Cardiac fibroblast (primary cell): ENCODE measurements around the gene HK2.

Source experiments
- DNase-seq, 2 donors: peaks; one replicate each; pipeline versions ENCODE4 v3.0.0 to v3.0.0-alpha.2; 2010; ENCODE audit warnings: low read depth in 2 of 2
- H3K4me3 ChIP-seq, 2 donors: replicated peaks in 1 of 2; 1 replicate in 1 of 2; 2 replicates in 1 of 2; pipeline ENCODE4 v1.5.1; 2011; ENCODE audit warnings: low read depth in 2 of 2, low read length in 2 of 2, mild to moderate bottlenecking in 2 of 2, moderate library complexity in 1 of 2
- CTCF ChIP-seq: IDR thresholded peaks from one replicate; pipeline ENCODE4 v1.5.1; 2011; ENCODE audit warnings: low read depth, mild to moderate bottlenecking, low read length, inconsistent platforms

The HK2 gene

GRCh38 chr2:74884118-74884762, 50.3 kb downstream of the HK2 start:
- H3K4me3 ChIP-seq = no peak overlapping the region
- TF ChIP-seq CTCF = no peak
- DNase-seq = no peak

GRCh38 chr2:74884866-74885265, 50.9 kb downstream of the HK2 start:
- TF ChIP-seq CTCF = no peak
- H3K4me3 ChIP-seq = no peak overlapping the region
- DNase-seq = no peak

GRCh38 chr2:74886251-74886650, 52.3 kb downstream of the HK2 start:
- H3K4me3 ChIP-seq = no peak overlapping the region
- no peak for DNase-seq
- no peak for TF ChIP-seq CTCF

- no peak for DNase-seq
- no peak overlapping the region for H3K4me3 ChIP-seq
- no peak for TF ChIP-seq CTCF
Observed at GRCh38 chr2:74886811-74887210, 52.9 kb downstream of the HK2 start.

- H3K4me3 ChIP-seq = no peak overlapping the region
- peak; percentile 55 to 80 for DNase-seq
- TF ChIP-seq CTCF = no peak
Observed at GRCh38 chr2:74887445-74887951, 53.6 kb downstream of the HK2 start.

- no peak overlapping the region for H3K4me3 ChIP-seq
- no peak for TF ChIP-seq CTCF
- peak in 1 of 2 donors; percentile 55 for DNase-seq
Observed at GRCh38 chr2:74887960-74888700, 54.2 kb downstream of the HK2 start.
